ENCODE data around the gene LGALS9B.
"Not testable (repeated sequence)": the region's sequence is repeated elsewhere in the genome, so short reads cannot be mapped to it uniquely, and the experiment has no call there.

Gene LGALS9B

DNA sequence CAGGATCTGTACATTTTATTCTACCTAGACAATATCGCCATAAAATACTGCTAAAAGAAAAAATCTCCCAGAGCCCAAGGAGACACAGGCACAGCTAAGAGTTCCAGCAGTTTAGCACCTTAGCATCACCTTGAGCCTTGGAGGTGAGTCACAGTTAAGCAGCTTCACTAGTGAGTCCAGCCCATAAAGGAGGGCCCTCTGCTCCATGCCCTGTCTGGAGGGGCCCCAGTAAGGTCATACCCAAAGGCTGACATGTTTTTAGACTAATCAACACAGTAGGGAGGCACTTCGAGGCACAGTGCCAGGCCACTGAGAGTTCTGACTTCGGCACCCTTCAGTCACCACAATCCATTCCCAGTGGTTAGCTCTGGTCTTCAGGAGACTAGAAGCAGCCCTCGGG, 2.6 kb upstream of the LGALS9B start:
- not testable (repeated sequence) for H3K79me1 ChIP-seq (replicated peaks; ENCODE audit: low read length, poor library complexity, severe bottlenecking); H2BK12ac ChIP-seq (ENCODE audit: low read length in 2 of 2); H3K9me3 ChIP-seq (ENCODE audit: control insufficient read depth, low read length); H2BK5ac ChIP-seq (ENCODE audit: low read depth, low read length, poor library complexity, severe bottlenecking); H2BK15ac ChIP-seq (ENCODE audit: low read depth, poor library complexity, severe bottlenecking); H3K27ac ChIP-seq (ENCODE audit: low read length, poor library complexity, severe bottlenecking); H2AK5ac ChIP-seq (ENCODE audit: low read length, severe bottlenecking); H2BK120ac ChIP-seq (ENCODE audit: low read depth, low read length); H2AFZ ChIP-seq (ENCODE audit: low read depth, low read length); H4K91ac ChIP-seq (ENCODE audit: low read length); H3K4me2 ChIP-seq (ENCODE audit: low read length, poor library complexity, severe bottlenecking); H3K18ac ChIP-seq (ENCODE audit: low read depth in 1 of 2, low read length in 2 of 2); H3K4me1 ChIP-seq (ENCODE audit: control insufficient read depth, insufficient read depth, low read depth, low read length); H3K14ac ChIP-seq (ENCODE audit: low read length in 2 of 2); H3K4ac ChIP-seq (ENCODE audit: low read depth in 1 of 2, low read length in 2 of 2); H3K4me3 ChIP-seq (ENCODE audit: insufficient read depth in 1 of 2, low read depth in 1 of 2, low read length in 2 of 2); H3K27me3 ChIP-seq (ENCODE audit: control insufficient read depth in 1 of 2, insufficient read depth in 1 of 2, low read length in 2 of 2); H4K8ac ChIP-seq (ENCODE audit: low read length); H3K36me3 ChIP-seq (ENCODE audit: control insufficient read depth in 1 of 2, insufficient read depth in 2 of 2, low read depth in 1 of 2, low read length in 2 of 2); H3K9ac ChIP-seq (ENCODE audit: low read length); H3K23ac ChIP-seq (ENCODE audit: low read length in 2 of 2); DNase-seq
- WGBS: no CpG with 5 or more reads among the region's 4 CpGs

DNA sequence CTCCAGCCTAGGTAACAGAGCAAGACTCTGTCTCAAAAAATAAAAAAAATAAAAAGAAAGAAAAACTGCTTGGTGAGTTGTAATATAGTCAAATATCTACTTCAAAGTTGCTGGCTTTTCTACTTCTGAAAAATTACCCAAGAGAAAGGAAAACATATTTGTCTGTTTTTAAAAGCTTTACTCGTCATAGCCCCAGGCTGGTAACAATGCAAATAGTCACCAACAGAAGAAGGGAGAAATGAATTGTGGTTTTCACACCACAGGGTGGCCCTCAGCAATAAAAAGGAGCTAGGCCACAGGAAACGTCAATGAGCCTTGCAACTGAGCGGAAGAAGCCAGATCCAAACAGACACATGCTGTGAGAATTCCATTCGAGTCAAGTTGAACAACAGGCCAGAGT, 1.8 kb upstream of the LGALS9B start:
- H3K27ac ChIP-seq (ENCODE audit: low read length, poor library complexity, severe bottlenecking); H2AK5ac ChIP-seq (ENCODE audit: low read length, severe bottlenecking); H3K14ac ChIP-seq (ENCODE audit: low read length in 2 of 2); H2BK5ac ChIP-seq (ENCODE audit: low read depth, low read length, poor library complexity, severe bottlenecking); DNase-seq; H2BK12ac ChIP-seq (ENCODE audit: low read length in 2 of 2); H3K4ac ChIP-seq (ENCODE audit: low read depth in 1 of 2, low read length in 2 of 2); H2BK120ac ChIP-seq (ENCODE audit: low read depth, low read length); H3K27me3 ChIP-seq (ENCODE audit: control insufficient read depth in 1 of 2, insufficient read depth in 1 of 2, low read length in 2 of 2); H2BK15ac ChIP-seq (ENCODE audit: low read depth, poor library complexity, severe bottlenecking); H3K23ac ChIP-seq (ENCODE audit: low read length in 2 of 2); H2AFZ ChIP-seq (ENCODE audit: low read depth, low read length); H3K4me1 ChIP-seq (ENCODE audit: control insufficient read depth, insufficient read depth, low read depth, low read length); H3K4me2 ChIP-seq (ENCODE audit: low read length, poor library complexity, severe bottlenecking); H4K8ac ChIP-seq (ENCODE audit: low read length); H3K4me3 ChIP-seq (ENCODE audit: insufficient read depth in 1 of 2, low read depth in 1 of 2, low read length in 2 of 2); H3K79me1 ChIP-seq (replicated peaks; ENCODE audit: low read length, poor library complexity, severe bottlenecking); H3K9ac ChIP-seq (ENCODE audit: low read length); H4K91ac ChIP-seq (ENCODE audit: low read length); H3K18ac ChIP-seq (ENCODE audit: low read depth in 1 of 2, low read length in 2 of 2); H3K36me3 ChIP-seq (ENCODE audit: control insufficient read depth in 1 of 2, insufficient read depth in 2 of 2, low read depth in 1 of 2, low read length in 2 of 2); H3K9me3 ChIP-seq (ENCODE audit: control insufficient read depth, low read length): not testable (repeated sequence)
- no CpG with 5 or more reads among the region's 4 CpGs for WGBS

DNA sequence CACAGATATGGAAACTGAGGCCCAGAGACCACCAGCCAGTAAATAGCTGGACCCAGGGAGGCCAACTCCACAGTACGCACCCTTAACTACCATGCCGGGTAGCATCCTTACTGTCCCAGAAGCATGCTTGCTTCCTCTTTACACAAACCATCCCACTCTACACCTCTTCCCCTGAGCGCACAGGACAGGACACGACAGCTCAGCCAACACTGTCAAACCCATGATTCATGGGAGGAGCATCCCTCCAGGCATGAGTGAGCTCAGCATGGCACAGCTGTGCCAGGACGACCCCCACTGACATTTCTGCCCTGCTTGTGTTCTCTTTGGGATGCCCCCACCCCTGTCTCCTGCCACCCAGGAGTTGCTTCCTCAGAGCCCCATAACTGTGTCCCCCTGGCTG, 340 bp downstream of the LGALS9B start:
- H3K4ac ChIP-seq (ENCODE audit: low read depth in 1 of 2, low read length in 2 of 2); H4K91ac ChIP-seq (ENCODE audit: low read length); H3K9ac ChIP-seq (ENCODE audit: low read length); H3K14ac ChIP-seq (ENCODE audit: low read length in 2 of 2); H2BK5ac ChIP-seq (ENCODE audit: low read depth, low read length, poor library complexity, severe bottlenecking); H3K18ac ChIP-seq (ENCODE audit: low read depth in 1 of 2, low read length in 2 of 2); H4K8ac ChIP-seq (ENCODE audit: low read length); H3K27ac ChIP-seq (ENCODE audit: low read length, poor library complexity, severe bottlenecking); DNase-seq; H2BK12ac ChIP-seq (ENCODE audit: low read length in 2 of 2); H3K4me2 ChIP-seq (ENCODE audit: low read length, poor library complexity, severe bottlenecking); H3K36me3 ChIP-seq (ENCODE audit: control insufficient read depth in 1 of 2, insufficient read depth in 2 of 2, low read depth in 1 of 2, low read length in 2 of 2); H2BK15ac ChIP-seq (ENCODE audit: low read depth, poor library complexity, severe bottlenecking); H3K79me1 ChIP-seq (replicated peaks; ENCODE audit: low read length, poor library complexity, severe bottlenecking); H2AFZ ChIP-seq (ENCODE audit: low read depth, low read length); H2AK5ac ChIP-seq (ENCODE audit: low read length, severe bottlenecking); H3K23ac ChIP-seq (ENCODE audit: low read length in 2 of 2); H3K9me3 ChIP-seq (ENCODE audit: control insufficient read depth, low read length); H3K4me1 ChIP-seq (ENCODE audit: control insufficient read depth, insufficient read depth, low read depth, low read length); H2BK120ac ChIP-seq (ENCODE audit: low read depth, low read length); H3K27me3 ChIP-seq (ENCODE audit: control insufficient read depth in 1 of 2, insufficient read depth in 1 of 2, low read length in 2 of 2); H3K4me3 ChIP-seq (ENCODE audit: insufficient read depth in 1 of 2, low read depth in 1 of 2, low read length in 2 of 2): not testable (repeated sequence)
- 60% methylated on average over 3 of the region's 5 CpGs for WGBS

DNA sequence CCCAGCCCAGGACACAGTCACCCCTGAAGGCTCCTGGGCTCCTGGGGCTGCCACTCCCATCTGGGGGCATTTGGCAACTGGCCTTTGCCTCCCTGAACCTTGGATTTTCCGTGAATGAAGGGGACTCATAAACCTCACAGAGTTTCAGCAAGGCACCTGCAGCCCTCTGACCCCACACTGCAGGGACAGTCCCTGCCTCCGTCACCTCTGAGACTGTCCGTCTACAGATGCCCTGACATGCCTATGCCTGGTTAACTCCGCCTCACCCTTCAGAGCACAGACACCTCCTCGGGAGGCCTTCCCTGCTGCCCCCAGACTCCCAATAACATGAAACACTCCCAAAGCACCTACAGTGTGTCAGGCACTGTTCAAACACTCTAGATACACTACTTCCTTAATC, 786 bp downstream of the LGALS9B start:
- not testable (repeated sequence) for H2BK5ac ChIP-seq (ENCODE audit: low read depth, low read length, poor library complexity, severe bottlenecking); H2AFZ ChIP-seq (ENCODE audit: low read depth, low read length); H3K27me3 ChIP-seq (ENCODE audit: control insufficient read depth in 1 of 2, insufficient read depth in 1 of 2, low read length in 2 of 2); H3K27ac ChIP-seq (ENCODE audit: low read length, poor library complexity, severe bottlenecking); H2BK15ac ChIP-seq (ENCODE audit: low read depth, poor library complexity, severe bottlenecking); H3K4me3 ChIP-seq (ENCODE audit: insufficient read depth in 1 of 2, low read depth in 1 of 2, low read length in 2 of 2); H3K36me3 ChIP-seq (ENCODE audit: control insufficient read depth in 1 of 2, insufficient read depth in 2 of 2, low read depth in 1 of 2, low read length in 2 of 2); H2AK5ac ChIP-seq (ENCODE audit: low read length, severe bottlenecking); H3K4ac ChIP-seq (ENCODE audit: low read depth in 1 of 2, low read length in 2 of 2); H3K79me1 ChIP-seq (replicated peaks; ENCODE audit: low read length, poor library complexity, severe bottlenecking); H3K18ac ChIP-seq (ENCODE audit: low read depth in 1 of 2, low read length in 2 of 2); H3K4me2 ChIP-seq (ENCODE audit: low read length, poor library complexity, severe bottlenecking); H3K23ac ChIP-seq (ENCODE audit: low read length in 2 of 2); H4K91ac ChIP-seq (ENCODE audit: low read length); H2BK12ac ChIP-seq (ENCODE audit: low read length in 2 of 2); H4K8ac ChIP-seq (ENCODE audit: low read length); DNase-seq; H2BK120ac ChIP-seq (ENCODE audit: low read depth, low read length); H3K14ac ChIP-seq (ENCODE audit: low read length in 2 of 2); H3K4me1 ChIP-seq (ENCODE audit: control insufficient read depth, insufficient read depth, low read depth, low read length); H3K9ac ChIP-seq (ENCODE audit: low read length); H3K9me3 ChIP-seq (ENCODE audit: control insufficient read depth, low read length)
- WGBS: 100% methylated on average over 2 of the region's 5 CpGs

All from mesenchymal stem cell (in vitro differentiated cells and primary cell).